H9 (cell line): ENCODE measurements around the gene RITA1. TPM values are rescaled to one million over a fixed set of nuclear protein-coding genes. Genes with fewer than 3 reads are reported as not detected.

Experiments
- DNase-seq: peaks from one replicate; pipeline ENCODE4 v3.0.0-alpha.2; 2017
- H2AFZ ChIP-seq: one replicate; pipeline ENCODE4 v1.6.1; 2013; ENCODE audit warnings: mild to moderate bottlenecking, low read length, control low read depth, moderate library complexity
- H2AK5ac ChIP-seq: 2 replicates; pipeline ENCODE4 v1.6.1; 2013; ENCODE audit warnings: low read length, control low read depth, mixed read lengths; ENCODE audit not compliant: insufficient read length
- H2BK120ac ChIP-seq: one replicate; pipeline ENCODE4 v1.6.1; 2013; ENCODE audit warnings: low read depth, mild to moderate bottlenecking, low read length, control low read depth, inconsistent platforms; ENCODE audit not compliant: poor library complexity, severe bottlenecking
- H2BK12ac ChIP-seq: 2 replicates; pipeline ENCODE4 v1.6.1; 2013; ENCODE audit warnings: low read length, control low read depth, mixed read lengths, low read depth; ENCODE audit not compliant: insufficient read length
- H2BK15ac ChIP-seq: 2 replicates; pipeline ENCODE4 v1.6.1; 2013; ENCODE audit warnings: low read depth, low read length, control low read depth
- H2BK20ac ChIP-seq: one replicate; pipeline ENCODE4 v1.6.1; 2013; ENCODE audit warnings: low read depth, mild to moderate bottlenecking, low read length, control low read depth, inconsistent platforms; ENCODE audit not compliant: poor library complexity, severe bottlenecking
- H2BK5ac ChIP-seq: 2 replicates; pipeline ENCODE4 v1.6.1; 2013; ENCODE audit warnings: low read length, control low read depth, mixed read lengths; ENCODE audit not compliant: insufficient read length
- H3K14ac ChIP-seq: 2 replicates; pipeline ENCODE4 v1.6.1; 2013; ENCODE audit warnings: low read length, control low read depth; ENCODE audit not compliant: insufficient read depth
- H3K18ac ChIP-seq: 2 replicates; pipeline ENCODE4 v1.6.1; 2013; ENCODE audit warnings: low read depth, mild to moderate bottlenecking, mixed read lengths, low read length, control low read depth; ENCODE audit not compliant: insufficient read length
- H3K23ac ChIP-seq: 2 replicates; pipeline ENCODE4 v1.6.1; 2013; ENCODE audit warnings: low read length, control low read depth, mixed read lengths, low read depth; ENCODE audit not compliant: insufficient read length
- H3K23me2 ChIP-seq: 2 replicates; pipeline ENCODE4 v1.6.1; 2013; ENCODE audit warnings: low read depth, mild to moderate bottlenecking, mixed read lengths, low read length, control low read depth; ENCODE audit not compliant: insufficient read length, poor library complexity, severe bottlenecking
- H3K27ac ChIP-seq: 2 replicates; pipeline ENCODE4 v1.5.1; 2013; ENCODE audit warnings: low read length, control low read depth, mixed read lengths, low read depth; ENCODE audit not compliant: insufficient read length
- H3K27me3 ChIP-seq: 2 replicates; pipeline ENCODE4 v1.6.1; 2013; ENCODE audit warnings: low read length, control low read depth, inconsistent platforms; ENCODE audit not compliant: insufficient read depth
- H3K4ac ChIP-seq: 2 replicates; pipeline ENCODE4 v1.6.1; 2013; ENCODE audit warnings: low read depth, mild to moderate bottlenecking, control low read depth, inconsistent platforms, low read length, moderate library complexity
- H3K4me1 ChIP-seq: 2 replicates; pipeline ENCODE4 v1.6.1; 2013; ENCODE audit warnings: low read length, control low read depth, inconsistent platforms; ENCODE audit not compliant: insufficient read depth
- H3K4me2 ChIP-seq: 2 replicates; pipeline ENCODE4 v1.6.1; 2013; ENCODE audit warnings: low read length, control low read depth, mixed read lengths; ENCODE audit not compliant: insufficient read length, insufficient read depth
- H3K56ac ChIP-seq: 2 replicates; pipeline ENCODE4 v1.6.1; 2013; ENCODE audit warnings: low read depth, mild to moderate bottlenecking, mixed read lengths, low read length, control low read depth; ENCODE audit not compliant: insufficient read length
- H3K79me1 ChIP-seq: 2 replicates; pipeline ENCODE4 v1.6.1; 2013; ENCODE audit warnings: low read depth, mild to moderate bottlenecking, moderate library complexity, low read length, control low read depth, inconsistent platforms; ENCODE audit not compliant: insufficient read depth, poor library complexity, severe bottlenecking
- H3K79me2 ChIP-seq: 2 replicates; pipeline ENCODE4 v1.6.1; 2013; ENCODE audit warnings: low read length, control low read depth, inconsistent platforms; ENCODE audit not compliant: insufficient read depth
- H3K9ac ChIP-seq: 2 replicates; pipeline ENCODE4 v1.6.1; 2013; ENCODE audit warnings: low read length, control low read depth, mixed read lengths; ENCODE audit not compliant: insufficient read length; ENCODE audit errors: extremely low read depth
- H3K9me3 ChIP-seq: one replicate; pipeline ENCODE4 v1.6.1; 2013; ENCODE audit warnings: low read depth, low read length, inconsistent platforms; ENCODE audit not compliant: control insufficient read depth
- H3T11ph ChIP-seq: one replicate; pipeline ENCODE4 v1.6.1; 2013; ENCODE audit warnings: mild to moderate bottlenecking, low read length, control low read depth, inconsistent platforms
- H4K20me1 ChIP-seq: one replicate; pipeline ENCODE4 v1.6.1; 2013; ENCODE audit not compliant: control insufficient read depth, insufficient read length, insufficient read depth
- H4K5ac ChIP-seq: 2 replicates; pipeline ENCODE4 v1.6.1; 2013; ENCODE audit warnings: low read depth, mild to moderate bottlenecking, mixed read lengths, low read length, control low read depth; ENCODE audit not compliant: insufficient read length
- H4K8ac ChIP-seq: replicated peaks from 2 replicates; pipeline ENCODE4 v1.6.1; 2013; ENCODE audit warnings: low read length, control low read depth, mixed read lengths, low read depth; ENCODE audit not compliant: insufficient read length
- H4K91ac ChIP-seq: 2 replicates; pipeline ENCODE4 v1.6.1; 2013; ENCODE audit warnings: low read depth, mild to moderate bottlenecking, moderate library complexity, mixed read lengths, low read length, control low read depth; ENCODE audit not compliant: insufficient read length
- H3K27ac Mint-ChIP-seq, 3 experiments: 2 replicates in 2 of 3; 3 replicates in 1 of 3; pipeline ENCODE4 v1.8.0; 2020 to 2021; ENCODE audit warnings: mixed read lengths in 3 of 3, mild to moderate bottlenecking in 1 of 3, moderate library complexity in 1 of 3
- H3K27me3 Mint-ChIP-seq: 2 replicates; pipeline ENCODE4 v1.8.0; 2021; ENCODE audit warnings: low read depth, mild to moderate bottlenecking, moderate library complexity, mixed read lengths
- H3K36me3 Mint-ChIP-seq, 3 experiments: 2 replicates in 2 of 3; 3 replicates in 1 of 3; pipeline ENCODE4 v1.8.0; 2020 to 2021; ENCODE audit warnings: low read depth in 3 of 3, mixed read lengths in 3 of 3; ENCODE audit not compliant: insufficient read depth in 1 of 3
- H3K4me1 Mint-ChIP-seq, 2 experiments: 2 replicates each; pipeline ENCODE4 v1.8.0; 2020; ENCODE audit warnings: mixed read lengths in 2 of 2
- H3K4me3 Mint-ChIP-seq, 2 experiments: 2 replicates in 1 of 2; 3 replicates in 1 of 2; pipeline ENCODE4 v1.8.0; 2020 to 2021; ENCODE audit warnings: mild to moderate bottlenecking in 2 of 2, mixed read lengths in 2 of 2, moderate library complexity in 1 of 2
- H3K9me3 Mint-ChIP-seq, 2 experiments: 2 replicates in 1 of 2; 3 replicates in 1 of 2; pipeline ENCODE4 v1.8.0; 2020; ENCODE audit warnings: mild to moderate bottlenecking in 2 of 2, mixed read lengths in 2 of 2, moderate library complexity in 1 of 2
- CTCF ChIP-seq: fragments of 200-600 bp; sonication (generic); conservative IDR thresholded peaks from 3 replicates; pipeline ENCODE4 v1.8.0; 2021; ENCODE audit warnings: antibody characterized with exemption, mild to moderate bottlenecking
- WGBS: extraction: QIAGEN DNeasy Blood & Tissue Kit; methylation state at CpG from one replicate; pipeline ENCODE4 v1.1.7; 2013; ENCODE audit warnings: missing lambda C conversion rate, low lambda C conversion rate, mixed read lengths; ENCODE audit not compliant: insufficient read length; ENCODE audit errors: extremely low coverage; 5-methylcytosine and 5-hydroxymethylcytosine counted together
- total RNA-seq: library from RNA; stranded (reverse); gene quantifications from 2 replicates; pipeline ENCODE4 v1.2.1, GENCODE V29; 2021

Gene RITA1
- total RNA-seq, 1 experiment from 2014 or later, result 26.1 TPM

- peaks cover 6% of the 10 kb centered on the region; the same call in 1 of the 2 replicates for H3K4me1 ChIP-seq
- H3K9ac ChIP-seq, result no peak overlapping the region
- no peaks in the 10 kb centered on the region for H3K23me2 ChIP-seq
- no peak overlapping the region for H3T11ph ChIP-seq
- no peak overlapping the region for H2BK15ac ChIP-seq
- TF ChIP-seq CTCF, result no peak
- no peaks in the 10 kb centered on the region for H3K79me1 ChIP-seq
- H3K4ac ChIP-seq, result no peak overlapping the region
- H4K20me1 ChIP-seq, result no peaks in the 10 kb centered on the region
- no peak overlapping the region for H4K5ac ChIP-seq
- no peaks in the 10 kb centered on the region for H3K27me3 Mint-ChIP-seq
- H3K4me2 ChIP-seq, result no peak overlapping the region
- peaks cover 20 to 23% of the 10 kb centered on the region in 2 experiments for H3K4me1 Mint-ChIP-seq
- H3K27ac ChIP-seq, result no peak overlapping the region
- peaks cover 0 to 3% of the 10 kb centered on the region in 2 experiments; a peak in 2 of 5 replicates for H3K9me3 Mint-ChIP-seq
- H2BK5ac ChIP-seq, result no peak overlapping the region
- H3K4me3 Mint-ChIP-seq, result no peak overlapping the region
- no peak for DNase-seq
- WGBS, result no CpG with 5 or more reads among the region's 5 CpGs
- H3K79me2 ChIP-seq, result no peaks in the 10 kb centered on the region
- H3K27ac Mint-ChIP-seq, result no peak overlapping the region
- no peak overlapping the region for H3K23ac ChIP-seq
- no peak overlapping the region for H2BK12ac ChIP-seq
- H2AK5ac ChIP-seq, result no peak overlapping the region
- H4K91ac ChIP-seq, result no peak overlapping the region
- H3K14ac ChIP-seq, result no peak overlapping the region
- H2BK20ac ChIP-seq, result no peak overlapping the region
- no peak overlapping the region for H3K18ac ChIP-seq
- no peak overlapping the region for H4K8ac ChIP-seq
- H2BK120ac ChIP-seq, result no peak overlapping the region
- no peak overlapping the region for H2AFZ ChIP-seq
- H3K56ac ChIP-seq, result no peak overlapping the region
- no peaks in the 10 kb centered on the region for H3K9me3 ChIP-seq
- no peaks in the 10 kb centered on the region for H3K27me3 ChIP-seq
- peaks cover 28 to 38% (median 29%) of the 10 kb centered on the region in 3 experiments for H3K36me3 Mint-ChIP-seq
Observed at GRCh38 chr12:113228394-113229028, 43.0 kb downstream of the RITA1 start.
